Activated CD4-positive, CD25-positive, alpha-beta regulatory T cell treated with anti-CD3 and anti-CD28 coated beads, Interleukin-2, amount 50 U/mL, for 16 hours (primary cell): ENCODE measurements around the gene GPR108.
"Not testable (repeated sequence)": the region's sequence is repeated elsewhere in the genome, so short reads cannot be mapped to it uniquely, and the experiment has no call there.

ENCODE experiments used
- DNase-seq: peaks from one replicate; pipeline ENCODE4 v3.0.0-alpha.2; 2020; ENCODE audit warnings: low read depth, low spot score

The GPR108 gene

GRCh38 chr19:6761053-6761676 lies 23.8 kb upstream of the GPR108 start:
- no peak for DNase-seq

DNA sequence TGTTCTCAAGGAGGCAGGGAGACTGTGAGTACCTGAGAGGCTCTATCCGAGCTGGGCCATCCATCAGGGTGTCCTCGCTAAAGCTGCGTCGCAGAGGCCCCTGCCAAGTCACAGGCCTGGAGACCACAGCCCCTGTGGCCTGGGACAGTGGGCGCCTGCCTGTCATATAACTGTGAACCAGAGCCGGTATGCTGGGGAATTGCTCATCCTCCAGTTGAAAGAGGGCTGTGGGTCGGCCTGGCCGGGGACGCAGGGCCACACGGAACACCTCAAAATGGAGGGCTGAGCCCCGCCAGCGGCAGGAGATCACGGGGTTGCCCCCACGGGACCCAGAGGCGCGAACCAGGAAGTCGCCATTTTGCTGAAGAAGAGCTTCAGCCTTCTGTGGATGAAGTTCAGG lies 23.2 kb upstream of the GPR108 start:
- DNase-seq = no peak

DNA sequence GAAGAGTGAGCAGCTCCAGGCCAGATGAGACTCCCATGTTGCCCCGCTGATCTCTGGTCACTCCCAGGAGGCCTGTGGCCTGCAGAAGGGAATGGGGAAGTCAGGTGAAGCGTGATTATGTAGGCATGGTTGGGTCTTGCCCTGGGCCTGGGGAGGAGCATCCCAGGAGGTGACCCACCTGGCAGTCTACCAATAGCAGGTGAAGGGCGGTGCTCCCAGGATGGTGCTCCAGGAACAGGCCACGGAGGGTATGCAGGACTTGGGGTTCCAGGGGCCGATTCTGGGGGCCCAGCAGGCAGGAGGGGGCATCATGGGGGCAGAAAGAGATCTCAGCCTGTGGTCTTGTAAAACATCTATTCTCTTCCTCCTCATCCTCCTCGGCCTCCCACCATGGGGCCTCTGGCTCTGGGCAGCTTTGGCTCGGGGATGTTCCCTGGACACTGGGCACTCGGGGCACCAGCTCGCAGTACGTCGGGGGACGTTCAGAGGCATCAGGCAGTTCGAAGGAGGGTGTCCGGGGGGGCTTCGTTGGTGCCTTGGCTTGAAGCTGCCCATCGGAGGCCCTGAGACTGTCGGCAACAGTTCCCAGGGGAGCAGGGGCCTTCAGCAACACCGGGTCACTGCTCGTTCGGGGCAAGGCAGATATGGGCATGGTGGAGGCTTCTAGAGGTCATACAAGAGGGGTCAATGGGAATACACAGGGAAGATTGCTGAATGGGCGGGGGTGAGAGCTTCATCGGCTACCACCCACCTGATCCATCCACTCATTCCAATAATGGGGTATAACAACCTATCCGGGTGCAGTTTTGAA lies 17.5 kb upstream of the GPR108 start:
- no peak for DNase-seq

- DNase-seq = no peak
Observed at GRCh38 chr19:6754136-6754535, 16.8 kb upstream of the GPR108 start.

DNA sequence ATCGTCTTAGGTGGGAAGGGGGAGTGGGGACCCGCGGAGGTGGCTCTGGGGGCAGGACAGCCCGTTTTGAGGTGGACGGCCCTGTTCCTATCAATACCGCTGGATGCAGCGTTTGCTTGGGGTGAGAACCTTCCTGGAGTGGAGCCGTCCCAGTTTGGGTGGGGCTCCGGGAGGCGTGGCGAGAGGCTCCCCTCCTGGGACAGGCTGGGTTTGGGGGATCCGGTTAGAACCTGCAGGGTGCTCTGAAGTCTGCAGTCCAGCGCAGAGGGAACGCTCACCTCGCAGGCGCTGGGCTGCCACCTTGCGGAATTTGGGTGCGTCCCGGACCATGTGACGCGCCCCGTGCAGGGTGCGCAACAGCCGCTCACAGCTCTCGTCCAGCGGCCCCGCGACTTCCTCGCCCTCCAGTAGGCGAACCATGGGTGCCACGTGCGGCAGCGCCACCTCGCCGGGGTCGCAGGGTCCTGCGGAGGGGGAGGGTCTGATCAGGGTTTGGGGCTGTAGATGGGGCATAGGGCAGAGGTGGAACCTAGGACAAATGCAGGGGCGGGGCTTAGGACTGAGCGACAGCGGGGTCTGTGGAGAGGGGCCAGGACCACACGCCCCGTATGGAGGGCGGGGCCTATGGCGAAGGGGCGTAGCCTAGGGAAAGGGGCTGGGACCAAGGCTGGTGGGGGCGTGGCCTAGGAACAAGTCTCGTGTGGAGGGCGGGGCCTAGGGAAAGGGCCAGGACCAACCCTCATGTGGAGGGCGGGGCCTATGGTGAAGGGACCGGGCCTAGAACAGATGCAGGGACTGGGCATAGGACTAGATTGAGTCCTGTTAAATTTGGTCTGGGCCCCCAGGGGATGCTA lies 16.0 kb upstream of the GPR108 start:
- DNase-seq = peak; percentile 55

DNA sequence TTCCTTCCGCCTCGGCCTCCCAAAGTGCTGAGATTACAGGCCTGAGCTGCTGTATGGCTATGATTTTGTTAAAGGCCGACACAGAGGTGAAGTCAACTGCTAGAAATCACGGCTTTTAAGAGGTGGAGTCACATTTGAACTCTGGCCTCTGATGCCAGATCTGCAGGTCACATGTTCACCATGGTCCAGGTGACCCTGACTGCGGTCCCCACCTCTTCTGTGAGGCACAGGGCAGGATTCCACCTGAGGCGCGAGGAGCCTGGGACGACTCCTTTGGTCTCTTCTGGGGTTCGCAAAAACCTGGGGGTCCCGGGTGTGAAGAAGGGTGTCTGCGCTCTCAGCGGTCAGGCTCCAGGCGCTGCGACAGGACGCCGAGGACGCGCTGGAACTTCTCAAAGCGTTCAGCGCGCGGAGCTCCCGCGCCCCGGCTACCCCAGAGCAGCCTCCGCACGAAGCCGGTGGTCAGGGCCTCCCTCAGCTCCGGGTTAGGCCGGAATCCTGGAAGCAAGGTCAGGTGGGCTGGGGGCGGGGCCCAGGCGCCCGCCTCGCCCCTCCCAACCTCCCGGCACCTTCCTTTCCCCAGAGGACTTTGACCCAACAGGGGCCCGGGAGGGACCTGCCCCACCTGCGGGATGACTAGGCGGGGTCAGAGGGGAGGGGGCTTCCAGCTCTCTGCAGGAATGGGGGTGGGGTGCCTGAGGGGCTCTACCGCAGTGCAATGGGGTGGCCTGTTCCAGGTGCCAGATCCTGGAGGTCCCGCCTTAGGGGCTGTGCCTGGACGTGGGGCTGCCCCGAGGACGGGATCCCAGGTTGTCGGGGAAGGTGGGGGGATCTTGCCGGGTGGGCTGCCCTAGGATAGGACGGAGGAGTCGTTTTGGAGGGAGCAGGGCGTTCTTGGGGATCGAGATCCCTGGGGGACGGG lies 15.1 kb upstream of the GPR108 start:
- no peak for DNase-seq

DNA sequence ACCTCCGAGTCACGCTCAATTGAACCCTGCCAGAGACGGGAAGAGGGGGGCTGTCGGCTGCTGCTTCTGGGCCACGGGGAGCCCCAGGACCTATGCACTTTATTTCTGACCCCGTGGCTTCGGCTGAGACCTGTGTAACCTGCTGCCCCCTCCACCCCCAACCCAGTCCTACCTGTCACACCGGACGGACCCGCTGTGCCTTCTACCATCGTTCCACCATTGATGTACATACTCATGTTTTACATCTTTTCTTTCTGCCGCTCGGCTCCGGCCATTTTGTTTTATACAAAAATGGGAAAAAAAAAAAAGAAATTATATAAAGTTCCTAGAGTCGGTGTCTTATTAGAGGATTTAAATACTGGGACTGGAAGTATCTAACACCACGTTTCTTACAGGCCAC lies 13.8 kb upstream of the GPR108 start:
- no peak for DNase-seq

- DNase-seq = no peak
Observed at GRCh38 chr19:6750062-6750461, 12.7 kb upstream of the GPR108 start.

DNA sequence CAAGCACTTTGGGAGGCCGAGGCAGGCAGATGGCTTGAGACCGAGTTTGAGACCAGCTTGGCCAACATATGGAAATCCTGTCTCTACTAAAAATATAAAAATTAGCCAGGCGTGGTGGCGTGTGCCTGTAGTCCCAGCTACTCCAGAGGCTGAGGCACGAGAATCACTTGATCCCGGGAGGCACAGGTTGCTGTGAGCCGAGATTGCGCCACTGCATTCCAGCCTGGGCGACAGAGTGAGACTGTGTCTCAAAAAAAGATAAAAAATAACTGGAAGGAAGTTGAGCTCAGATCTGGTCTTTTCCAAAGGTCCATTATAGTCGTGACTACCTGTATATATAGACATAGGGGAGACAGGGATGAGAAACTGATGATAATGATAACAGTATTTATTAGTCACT lies 11.2 kb upstream of the GPR108 start:
- DNase-seq = not testable (repeated sequence)

GRCh38 chr19:6745965-6746364 lies 8.6 kb upstream of the GPR108 start:
- DNase-seq = no peak

DNA sequence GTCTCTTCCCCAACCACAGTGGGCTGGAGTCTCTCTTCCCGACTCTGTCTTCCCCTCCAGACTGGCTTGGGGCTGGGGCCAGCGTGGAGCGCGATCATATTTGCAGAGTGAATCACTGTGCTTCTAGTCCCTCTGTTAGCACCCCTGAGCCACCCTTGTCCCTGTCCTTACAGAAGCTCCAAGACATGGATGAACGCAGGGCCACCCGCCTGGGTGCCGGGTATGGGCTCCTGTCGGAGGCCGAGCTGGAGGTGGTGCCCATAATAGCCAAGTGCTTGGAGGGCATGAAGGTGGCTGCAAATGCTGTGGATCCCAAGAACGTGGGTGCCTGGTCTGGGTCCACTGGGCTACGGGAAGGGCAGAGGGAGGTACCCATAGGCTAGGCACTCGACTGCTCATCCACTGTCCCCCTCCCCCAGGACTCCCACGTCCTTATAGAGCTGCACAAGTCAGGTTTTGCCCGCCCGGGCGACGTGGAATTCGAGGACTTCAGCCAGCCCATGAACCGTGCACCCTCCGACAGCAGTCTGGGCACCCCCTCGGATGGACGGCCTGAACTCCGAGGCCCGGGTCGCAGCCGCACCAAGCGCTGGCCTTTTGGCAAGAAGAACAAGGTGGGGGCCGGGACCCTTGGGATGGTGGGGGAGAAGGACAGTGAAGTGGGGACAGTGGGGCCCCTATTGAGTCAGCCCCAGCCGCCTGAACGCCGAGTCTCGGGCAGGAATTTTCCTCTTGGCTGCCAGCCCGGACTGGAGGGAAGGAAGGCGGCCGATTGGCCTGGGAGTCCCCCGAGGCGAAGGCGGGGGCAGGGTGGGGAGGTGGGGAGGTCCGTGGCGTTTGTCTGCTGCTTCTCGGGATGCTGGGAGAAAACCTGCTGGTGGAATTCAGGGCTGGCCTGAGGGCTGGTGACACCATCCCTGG lies 7.3 kb upstream of the GPR108 start:
- no peak for DNase-seq

GRCh38 chr19:6743714-6744380 lies 6.5 kb upstream of the GPR108 start:
- no peak for DNase-seq

- no peak for DNase-seq
Observed at GRCh38 chr19:6743066-6743465, 5.7 kb upstream of the GPR108 start.

GRCh38 chr19:6740589-6741343 lies 3.4 kb upstream of the GPR108 start:
- DNase-seq = no peak

GRCh38 chr19:6739883-6740588 lies 2.7 kb upstream of the GPR108 start:
- DNase-seq = no peak

DNA sequence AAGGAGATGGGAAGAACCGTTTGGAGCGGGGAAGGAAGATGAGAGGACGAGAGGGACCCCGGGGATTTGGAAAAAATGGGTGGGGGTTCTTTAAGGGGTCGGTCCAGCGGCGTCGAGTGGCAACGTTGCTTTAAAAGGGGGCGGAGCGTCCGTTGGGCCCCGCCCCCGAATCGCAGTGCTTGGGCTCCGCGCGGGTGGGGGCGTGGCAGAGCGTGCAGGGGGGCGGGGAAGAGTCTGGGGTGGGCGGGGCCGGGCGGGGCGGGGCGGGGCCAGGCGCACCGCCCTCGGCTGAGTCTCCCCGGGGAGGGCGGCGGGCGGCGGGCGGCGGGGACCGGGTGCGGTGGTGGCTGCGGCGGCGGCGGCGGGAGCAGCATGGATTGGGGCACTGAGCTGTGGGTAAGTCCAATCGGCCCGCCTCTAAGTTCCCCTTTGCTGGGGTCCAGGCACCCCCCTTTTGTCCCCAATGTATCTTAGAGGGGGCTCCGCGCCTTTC lies 2.1 kb upstream of the GPR108 start, which contains the start of gene TRIP10:
Gene TRIP10, plus strand, starts transcription at position 291 of the 493 bp plus-strand sequence. Its CDS starts 82 bp downstream, at position 373.
- peak; percentile 69 for DNase-seq

- no peak for DNase-seq
Observed at GRCh38 chr19:6738787-6739389, 1.5 kb upstream of the GPR108 start.
